ENCODE results near the gene DPY19L2.
"Not testable (repeated sequence)": the region's sequence is repeated elsewhere in the genome, so short reads cannot be mapped to it uniquely, and the experiment has no call there.

DNA sequence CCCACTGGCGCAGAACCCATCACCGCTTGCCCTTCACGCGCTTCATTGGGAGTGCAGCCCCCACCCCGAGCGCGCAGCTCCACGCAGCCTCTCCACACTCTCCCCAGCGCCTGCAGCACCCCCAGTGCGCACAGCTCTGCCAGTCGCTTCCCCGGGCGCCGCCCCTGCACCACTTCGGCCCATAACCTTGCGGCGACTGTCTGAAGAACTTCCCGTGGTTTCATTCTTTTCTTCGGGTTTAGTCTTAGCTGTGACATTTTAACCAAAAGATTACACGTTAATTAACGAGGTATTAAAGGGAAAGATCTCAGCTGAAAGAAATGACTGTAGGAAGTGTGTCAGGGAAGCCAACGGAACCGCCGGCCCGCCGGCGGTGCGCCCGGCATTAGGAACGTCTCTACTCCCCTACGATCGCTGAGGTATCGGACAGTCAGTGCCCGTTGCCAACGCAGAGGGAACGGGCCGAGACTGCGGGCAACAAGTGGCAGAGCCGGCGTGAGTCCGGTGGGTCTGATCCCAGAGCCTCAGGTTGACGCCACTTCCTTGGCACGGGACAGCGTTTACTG, 590 bp upstream of the DPY19L2 start:
- TF ChIP-seq SUZ12 (IDR thresholded peaks at IDR 0.05); BHLHE40 (IDR thresholded peaks at IDR 0.05; ENCODE audit: borderline replicate concordance); FOXM1 (IDR thresholded peaks at IDR 0.05; ENCODE audit: borderline replicate concordance): not testable (repeated sequence)

Data from HEK293T (cell line).